PC-9 (cell line): Measurements from ENCODE around the gene PLXNA1.
A peak's percentile ranks its signal among the peaks of the same experiment; 100 is the strongest.

Experiments used
- EZH2 ChIP-seq: fragments of 200-600 bp; sonication (generic); IDR thresholded peaks from 2 replicates; pipeline ENCODE4 v1.8.0; 2017; ENCODE audit warnings: antibody characterized with exemption, low read depth
- TF ChIP-seq, protein P1 (sequence below): fragments of 200-600 bp; sonication (generic); conservative IDR thresholded peaks from 2 replicates; pipeline ENCODE4 v1.6.1; 2017; ENCODE audit warnings: mixed run types, antibody characterized with exemption, mild to moderate bottlenecking, moderate library complexity

DNA sequence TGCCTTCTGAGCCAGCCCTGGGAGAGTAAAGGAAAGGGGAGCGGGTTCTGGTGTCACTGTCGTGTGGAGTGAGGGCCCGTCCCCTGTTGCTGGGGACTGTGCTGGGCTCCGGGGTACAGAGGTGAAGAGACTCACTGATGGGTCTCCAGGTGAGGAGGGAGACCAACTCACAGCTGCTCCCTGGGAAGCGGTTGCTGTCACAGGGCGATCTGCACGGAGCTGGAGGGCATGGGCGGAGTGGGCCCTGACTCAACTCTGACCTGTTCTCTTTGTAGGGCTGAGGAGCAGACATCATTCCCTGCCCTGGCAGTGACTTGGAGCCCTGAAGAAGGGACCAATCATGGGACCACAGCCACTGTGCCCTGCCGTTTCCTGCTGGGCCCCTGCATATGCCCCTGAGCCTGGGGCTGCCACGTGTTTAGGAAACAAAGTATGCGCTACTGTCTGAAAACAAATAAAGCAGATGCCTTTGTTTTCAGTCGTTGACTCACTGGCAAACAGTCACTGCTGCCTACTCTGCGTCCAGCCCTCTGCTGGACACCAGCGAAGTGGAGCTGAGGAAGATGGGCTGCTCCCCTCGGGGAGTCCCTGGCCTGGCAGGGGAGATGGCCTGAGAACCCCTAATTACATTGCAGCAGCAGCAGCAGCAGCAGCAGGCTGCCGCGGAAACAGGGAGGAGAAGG lies 22.9 kb upstream of the PLXNA1 start:
- TF ChIP-seq, protein P1, sequence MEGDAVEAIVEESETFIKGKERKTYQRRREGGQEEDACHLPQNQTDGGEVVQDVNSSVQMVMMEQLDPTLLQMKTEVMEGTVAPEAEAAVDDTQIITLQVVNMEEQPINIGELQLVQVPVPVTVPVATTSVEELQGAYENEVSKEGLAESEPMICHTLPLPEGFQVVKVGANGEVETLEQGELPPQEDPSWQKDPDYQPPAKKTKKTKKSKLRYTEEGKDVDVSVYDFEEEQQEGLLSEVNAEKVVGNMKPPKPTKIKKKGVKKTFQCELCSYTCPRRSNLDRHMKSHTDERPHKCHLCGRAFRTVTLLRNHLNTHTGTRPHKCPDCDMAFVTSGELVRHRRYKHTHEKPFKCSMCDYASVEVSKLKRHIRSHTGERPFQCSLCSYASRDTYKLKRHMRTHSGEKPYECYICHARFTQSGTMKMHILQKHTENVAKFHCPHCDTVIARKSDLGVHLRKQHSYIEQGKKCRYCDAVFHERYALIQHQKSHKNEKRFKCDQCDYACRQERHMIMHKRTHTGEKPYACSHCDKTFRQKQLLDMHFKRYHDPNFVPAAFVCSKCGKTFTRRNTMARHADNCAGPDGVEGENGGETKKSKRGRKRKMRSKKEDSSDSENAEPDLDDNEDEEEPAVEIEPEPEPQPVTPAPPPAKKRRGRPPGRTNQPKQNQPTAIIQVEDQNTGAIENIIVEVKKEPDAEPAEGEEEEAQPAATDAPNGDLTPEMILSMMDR, result peak; percentile 60; the same call in 1 of the 2 replicates
- TF ChIP-seq EZH2, result no peak
